SU-DHL-6 (cell line): ENCODE results near the gene LMO7.
"Not testable (repeated sequence)": the region's sequence is repeated elsewhere in the genome, so short reads cannot be mapped to it uniquely, and the experiment has no call there.

ENCODE experiments used
- EZH2phosphoT487 ChIP-seq: fragments of 200-600 bp; sonication (generic), shearing (Covaris generic); conservative IDR thresholded peaks from 2 replicates; pipeline ENCODE4 v1.6.1; 2018; ENCODE audit warnings: mild to moderate bottlenecking, antibody characterized with exemption, low read length, moderate library complexity, mixed read lengths
- TF ChIP-seq, protein P1 (sequence below): fragments of 200-600 bp; sonication (generic); IDR thresholded peaks from one replicate; pipeline ENCODE4 v1.5.1; 2017; ENCODE audit warnings: antibody characterized with exemption, mild to moderate bottlenecking, low read length, moderate library complexity; ENCODE audit not compliant: insufficient read depth, poor library complexity, severe bottlenecking

DNA sequence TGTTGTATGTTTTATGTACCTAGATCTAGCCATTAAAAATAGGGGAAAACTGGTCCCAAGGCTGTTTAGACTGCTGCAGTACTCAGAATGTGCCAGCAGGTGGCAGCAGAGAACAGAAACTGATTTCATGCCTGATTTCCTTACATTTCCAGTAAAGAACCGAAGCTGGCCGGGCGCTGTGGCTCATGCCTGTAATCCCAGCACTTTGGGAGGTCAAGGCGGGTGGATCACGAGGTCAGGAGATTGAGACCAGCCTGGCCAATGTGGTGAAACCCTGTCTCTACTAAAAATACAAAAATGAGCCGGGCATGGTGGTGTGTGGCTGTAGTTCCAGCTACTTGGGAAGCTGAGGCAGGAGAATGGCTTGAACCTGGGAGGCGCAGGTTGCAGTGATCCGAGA, 59.8 kb downstream of the LMO7 start:
- TF ChIP-seq, protein P1, sequence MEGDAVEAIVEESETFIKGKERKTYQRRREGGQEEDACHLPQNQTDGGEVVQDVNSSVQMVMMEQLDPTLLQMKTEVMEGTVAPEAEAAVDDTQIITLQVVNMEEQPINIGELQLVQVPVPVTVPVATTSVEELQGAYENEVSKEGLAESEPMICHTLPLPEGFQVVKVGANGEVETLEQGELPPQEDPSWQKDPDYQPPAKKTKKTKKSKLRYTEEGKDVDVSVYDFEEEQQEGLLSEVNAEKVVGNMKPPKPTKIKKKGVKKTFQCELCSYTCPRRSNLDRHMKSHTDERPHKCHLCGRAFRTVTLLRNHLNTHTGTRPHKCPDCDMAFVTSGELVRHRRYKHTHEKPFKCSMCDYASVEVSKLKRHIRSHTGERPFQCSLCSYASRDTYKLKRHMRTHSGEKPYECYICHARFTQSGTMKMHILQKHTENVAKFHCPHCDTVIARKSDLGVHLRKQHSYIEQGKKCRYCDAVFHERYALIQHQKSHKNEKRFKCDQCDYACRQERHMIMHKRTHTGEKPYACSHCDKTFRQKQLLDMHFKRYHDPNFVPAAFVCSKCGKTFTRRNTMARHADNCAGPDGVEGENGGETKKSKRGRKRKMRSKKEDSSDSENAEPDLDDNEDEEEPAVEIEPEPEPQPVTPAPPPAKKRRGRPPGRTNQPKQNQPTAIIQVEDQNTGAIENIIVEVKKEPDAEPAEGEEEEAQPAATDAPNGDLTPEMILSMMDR = peak; percentile 82
- not testable (repeated sequence) for TF ChIP-seq EZH2phosphoT487
